ENCODE data around the gene TNFSF9.
"Not testable (repeated sequence)": the region's sequence is repeated elsewhere in the genome, so short reads cannot be mapped to it uniquely, and the experiment has no call there.

TNFSF9 gene

GRCh38 chr19:6532244-6532999, 1.6 kb downstream of the TNFSF9 start:
- DNase-seq (ENCODE audit: low read depth in 2 of 2): no peak

GRCh38 chr19:6533000-6533328, 2.1 kb downstream of the TNFSF9 start:
- no peak for DNase-seq (ENCODE audit: low read depth in 2 of 2)

- no peak for DNase-seq (ENCODE audit: low read depth in 2 of 2)
These were observed 3.1 kb downstream of the TNFSF9 start for GRCh38 chr19:6533746-6534418.

GRCh38 chr19:6534451-6535093, 3.7 kb downstream of the TNFSF9 start:
- DNase-seq (ENCODE audit: low read depth in 2 of 2): no peak

- no peak for DNase-seq (ENCODE audit: low read depth in 2 of 2)
These were observed 4.8 kb downstream of the TNFSF9 start for GRCh38 chr19:6535558-6536137.

GRCh38 chr19:6539514-6539913, 8.7 kb downstream of the TNFSF9 start:
- DNase-seq (ENCODE audit: low read depth in 2 of 2): no peak

- DNase-seq (ENCODE audit: low read depth in 2 of 2): no peak
These were observed 10.3 kb downstream of the TNFSF9 start for GRCh38 chr19:6540918-6541689.

DNA sequence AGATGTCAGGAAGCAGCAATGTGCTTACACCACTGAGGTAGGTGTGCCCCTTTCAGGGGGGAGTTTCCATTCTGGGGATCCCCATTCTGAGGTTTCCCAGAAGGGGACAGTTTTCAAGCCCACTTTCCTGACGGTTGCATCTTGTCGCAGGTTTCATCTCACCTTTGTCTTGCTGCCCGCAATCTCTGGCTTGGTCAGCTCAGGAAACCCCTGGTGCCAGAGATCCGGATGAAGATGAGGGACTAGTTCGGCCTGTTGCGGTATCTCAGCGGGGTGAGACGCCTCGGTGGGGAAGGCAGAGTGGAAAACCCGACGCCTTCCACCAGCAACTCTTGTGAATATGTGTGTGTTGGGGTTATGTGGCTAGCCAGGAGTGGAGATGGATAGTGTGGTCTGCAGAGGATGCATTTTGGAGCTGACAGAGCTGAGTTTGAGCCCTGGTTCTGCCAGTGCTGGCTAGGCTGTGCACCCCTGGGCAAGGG, 13.1 kb downstream of the TNFSF9 start:
- no peak for DNase-seq (ENCODE audit: low read depth in 2 of 2)

DNA sequence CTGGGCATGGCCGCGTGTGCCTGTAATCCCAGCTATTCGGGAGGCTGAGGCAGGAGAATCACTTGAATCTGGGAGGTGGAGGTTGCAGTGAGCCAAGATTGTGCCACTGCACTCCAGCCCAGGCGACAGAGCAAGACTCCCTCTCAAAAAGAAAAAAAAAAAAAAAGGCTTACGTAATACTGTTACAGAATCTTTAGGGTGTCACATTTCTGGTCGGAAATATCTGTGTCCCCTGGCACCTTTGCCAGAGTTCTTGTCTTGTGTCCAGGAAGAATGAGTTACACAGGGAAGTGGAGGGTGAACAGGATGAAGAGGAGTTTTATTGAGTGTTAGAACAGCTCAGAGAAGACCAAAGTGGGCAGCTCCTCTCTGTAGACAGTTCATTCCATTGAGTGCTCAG, 19.9 kb downstream of the TNFSF9 start:
- DNase-seq (ENCODE audit: low read depth in 2 of 2): not testable (repeated sequence)

GRCh38 chr19:6551091-6551490, 20.3 kb downstream of the TNFSF9 start:
- no peak for DNase-seq (ENCODE audit: low read depth in 2 of 2)

- peak in 1 of 2 donors; percentile 35 for DNase-seq (ENCODE audit: low read depth in 2 of 2)
These were observed 21.0 kb downstream of the TNFSF9 start for GRCh38 chr19:6551607-6552450.

DNA sequence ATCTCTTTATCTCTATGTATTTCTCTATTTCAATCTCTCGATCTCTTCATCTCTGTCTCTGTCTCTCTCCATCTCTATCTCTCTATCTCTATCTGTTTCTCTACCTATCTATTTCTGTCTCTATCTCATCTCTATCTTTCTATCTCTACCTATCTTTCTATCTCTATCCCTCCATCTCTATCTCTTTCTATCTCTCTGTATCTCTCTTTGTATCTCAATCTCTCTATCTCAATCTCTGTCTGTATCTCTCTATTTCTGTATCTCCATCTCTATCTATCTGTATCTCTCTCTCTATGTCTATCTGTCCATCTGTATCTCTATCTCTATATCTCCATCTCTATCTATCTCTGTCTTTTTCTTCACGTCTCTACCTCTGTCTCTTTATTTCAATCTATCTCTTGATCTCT, 25.2 kb downstream of the TNFSF9 start:
- no peak for DNase-seq (ENCODE audit: low read depth in 2 of 2)

- no peak for DNase-seq (ENCODE audit: low read depth in 2 of 2)
These were observed 25.8 kb downstream of the TNFSF9 start for GRCh38 chr19:6556480-6557195.

DNA sequence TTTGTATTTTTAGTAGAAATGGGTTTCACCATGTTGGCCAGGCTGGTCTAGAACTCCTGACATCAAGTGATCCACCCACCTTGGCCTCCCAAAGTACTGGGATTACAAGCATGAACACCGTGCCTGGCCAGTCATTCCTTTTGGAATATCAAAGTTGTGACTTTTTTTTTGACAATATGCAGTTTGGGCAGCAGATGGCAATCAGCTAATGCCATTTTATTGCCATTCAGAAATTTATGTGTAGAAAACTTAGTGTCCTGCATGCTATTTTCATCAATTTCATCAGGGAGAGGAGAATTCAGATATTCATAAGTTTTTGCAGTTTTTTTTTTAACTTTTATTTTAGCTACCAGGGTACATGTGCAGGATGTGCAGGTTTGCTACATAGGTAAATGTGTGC, 31.6 kb downstream of the TNFSF9 start:
- not testable (repeated sequence) for DNase-seq (ENCODE audit: low read depth in 2 of 2)

DNA sequence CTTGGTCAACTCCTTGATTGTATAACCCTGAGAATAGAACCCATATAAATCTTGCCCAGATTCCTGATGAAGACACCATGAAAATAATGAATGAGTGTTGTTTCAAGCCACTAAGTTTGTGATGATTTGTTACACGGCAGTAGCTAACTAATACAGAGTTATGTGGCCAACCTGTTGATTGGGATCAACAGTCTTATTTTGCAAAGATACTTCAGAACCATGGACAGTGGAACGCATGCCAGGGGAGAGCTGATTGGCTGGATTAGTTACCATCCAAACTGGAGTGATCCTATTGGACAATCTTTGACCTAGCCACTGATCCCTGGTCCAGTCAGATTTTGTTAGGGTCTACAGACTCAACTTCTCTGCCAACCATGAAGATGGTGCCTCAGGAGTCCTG, 33.6 kb downstream of the TNFSF9 start:
- no peak for DNase-seq (ENCODE audit: low read depth in 2 of 2)

DNA sequence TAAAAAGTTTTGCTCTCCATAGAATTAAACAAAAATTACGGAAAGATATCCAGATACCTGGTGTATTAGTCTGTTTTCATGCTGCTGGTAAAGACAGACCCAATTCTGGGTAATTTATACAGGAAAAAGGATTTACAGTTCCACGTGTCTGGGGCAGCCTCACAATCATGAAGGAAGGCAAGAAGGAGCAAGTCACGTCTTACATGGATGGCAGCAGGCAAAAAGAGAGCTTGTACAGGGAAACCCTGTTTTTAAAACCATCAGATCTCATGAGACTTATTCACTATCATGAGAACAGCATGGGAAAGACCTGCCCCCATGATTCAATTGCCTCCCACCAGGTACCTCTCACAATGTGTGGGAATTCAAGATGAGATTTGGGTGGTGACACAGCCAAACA, 35.9 kb downstream of the TNFSF9 start:
- not testable (repeated sequence) for DNase-seq (ENCODE audit: low read depth in 2 of 2)

GRCh38 chr19:6568010-6568526, 37.2 kb downstream of the TNFSF9 start:
- DNase-seq (ENCODE audit: low read depth in 2 of 2): no peak

DNA sequence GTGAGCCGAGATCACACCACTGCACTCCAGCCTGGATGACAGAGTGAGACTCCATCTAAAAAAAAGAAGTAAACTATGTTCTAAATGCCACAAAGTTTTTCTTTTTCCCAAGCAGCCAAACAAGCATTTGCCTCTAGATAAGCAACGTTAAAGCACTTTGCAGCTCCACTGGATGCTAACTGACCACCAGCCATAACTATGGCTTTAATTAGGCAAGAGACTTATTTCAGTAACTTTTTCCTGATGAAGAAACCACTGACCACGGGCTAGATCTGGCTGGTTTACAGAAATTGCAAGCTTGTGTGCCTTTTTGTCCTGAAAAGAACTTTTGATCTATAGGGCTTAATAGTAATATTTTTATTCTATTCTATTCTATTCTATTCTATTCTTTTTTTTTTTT, 38.0 kb downstream of the TNFSF9 start:
- DNase-seq (ENCODE audit: low read depth in 2 of 2): no peak

DNA sequence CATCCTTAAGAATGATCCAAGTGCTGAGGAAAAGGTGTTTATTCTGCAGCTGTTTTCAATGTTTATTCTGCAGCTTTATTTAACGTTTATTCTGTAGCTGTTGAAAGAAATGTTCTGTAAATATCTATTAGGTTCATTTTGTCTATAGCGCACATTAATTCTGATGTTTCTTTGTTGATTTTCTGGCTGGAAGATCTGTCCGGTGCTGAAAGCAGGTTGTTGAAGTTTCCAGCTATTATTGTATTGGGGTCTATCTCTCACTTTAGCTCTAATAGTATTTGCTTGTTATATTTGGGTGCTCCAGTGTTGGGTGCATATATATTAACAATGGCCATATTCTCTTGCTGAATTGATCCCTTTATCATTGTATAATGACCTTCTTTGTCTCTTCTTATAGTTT, 39.9 kb downstream of the TNFSF9 start:
- DNase-seq (ENCODE audit: low read depth in 2 of 2): no peak

DNA sequence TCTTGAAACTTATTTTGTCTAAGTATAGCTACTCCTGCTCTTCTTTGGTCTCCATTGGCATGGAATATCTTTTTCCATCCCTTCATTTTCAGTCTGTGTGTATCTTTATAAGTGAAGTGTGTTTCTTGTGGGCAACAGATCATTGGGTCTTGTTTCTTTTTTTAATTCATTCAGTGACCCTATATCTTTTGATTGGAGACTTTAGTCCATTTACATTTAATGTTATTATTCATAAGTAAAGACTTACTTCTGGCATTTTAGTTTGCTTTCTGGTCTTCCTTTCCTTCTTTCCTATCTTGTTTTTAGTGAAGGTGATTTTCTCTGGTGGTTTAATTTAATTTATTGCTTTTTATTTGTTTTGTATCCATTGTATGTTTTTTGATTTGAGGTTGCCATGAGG, 40.3 kb downstream of the TNFSF9 start:
- DNase-seq (ENCODE audit: low read depth in 2 of 2): no peak
